GM23248 (cell line): ENCODE measurements around the gene GPATCH1. TPM values are rescaled to one million over a fixed set of nuclear protein-coding genes. Genes with fewer than 3 reads are reported as not detected.

Experiments used
- DNase-seq: peaks from one replicate; pipeline ENCODE4 v3.0.0-alpha.2; 2015
- H2AFZ ChIP-seq: fragments of 200-600 bp; sonication (generic); 2 replicates; pipeline ENCODE4 v1.6.1; 2016; ENCODE audit warnings: antibody characterized with exemption
- H3F3A ChIP-seq: fragments of 200-600 bp; sonication (generic); 2 replicates; pipeline ENCODE4 v1.6.1; 2016; ENCODE audit warnings: mild to moderate bottlenecking, antibody characterized with exemption, mixed run types; ENCODE audit not compliant: insufficient read depth
- H3K27ac ChIP-seq: fragments of 200-600 bp; sonication (generic); 2 replicates; pipeline ENCODE4 v1.5.1; 2016; ENCODE audit warnings: mild to moderate bottlenecking
- H3K27me3 ChIP-seq: fragments of 200-600 bp; sonication (generic); replicated peaks from 2 replicates; pipeline ENCODE4 v1.6.1; 2016; ENCODE audit warnings: mild to moderate bottlenecking; ENCODE audit not compliant: insufficient read depth
- H3K36me3 ChIP-seq: fragments of 200-600 bp; sonication (generic); 2 replicates; pipeline ENCODE4 v1.6.1; 2016; ENCODE audit warnings: low read depth, mild to moderate bottlenecking
- H3K4me1 ChIP-seq: fragments of 200-600 bp; sonication (generic); 2 replicates; pipeline ENCODE4 v1.6.1; 2016; ENCODE audit warnings: mild to moderate bottlenecking; ENCODE audit not compliant: insufficient read depth
- H3K4me2 ChIP-seq: fragments of 200-600 bp; sonication (generic); one replicate; pipeline ENCODE4 v1.6.1; 2016; ENCODE audit warnings: mild to moderate bottlenecking; ENCODE audit not compliant: unreplicated experiment
- H3K4me3 ChIP-seq: fragments of 200-600 bp; sonication (generic); 2 replicates; pipeline ENCODE4 v1.5.1; 2016; ENCODE audit warnings: mild to moderate bottlenecking
- H3K79me2 ChIP-seq: fragments of 200-600 bp; sonication (generic); 2 replicates; pipeline ENCODE4 v1.6.1; 2016; ENCODE audit warnings: mild to moderate bottlenecking; ENCODE audit not compliant: insufficient read depth
- H3K9ac ChIP-seq: fragments of 200-600 bp; sonication (generic); 2 replicates; pipeline ENCODE4 v1.6.1; 2016; ENCODE audit warnings: mild to moderate bottlenecking
- H3K9me2 ChIP-seq: fragments of 200-600 bp; sonication (generic); 2 replicates; pipeline ENCODE4 v1.6.1; 2016; ENCODE audit warnings: mixed run types, mild to moderate bottlenecking, moderate library complexity; ENCODE audit not compliant: insufficient read depth
- H3K9me3 ChIP-seq: fragments of 200-600 bp; sonication (generic); one replicate; pipeline ENCODE4 v1.6.1; 2017; ENCODE audit warnings: low read depth
- H4K20me1 ChIP-seq: fragments of 200-600 bp; sonication (generic); 2 replicates; pipeline ENCODE4 v1.6.0; 2016; ENCODE audit not compliant: insufficient read depth
- EZH2 ChIP-seq: fragments of 200-600 bp; sonication (generic); IDR thresholded peaks from 2 replicates; pipeline ENCODE4 v1.6.1; 2018; ENCODE audit warnings: antibody characterized with exemption, mild to moderate bottlenecking; ENCODE audit not compliant: insufficient read depth, poor library complexity, severe bottlenecking
- EZH2phosphoT487 ChIP-seq: fragments of 200-600 bp; sonication (generic); IDR thresholded peaks from 2 replicates; pipeline ENCODE4 v1.6.1; 2018; ENCODE audit warnings: antibody characterized with exemption, moderate library complexity, mild to moderate bottlenecking, low read depth; ENCODE audit not compliant: insufficient read depth
- WGBS, 2 experiments: methylation state at CpG; one replicate each; pipeline ENCODE4 v1.1.6; 2015 to 2017; ENCODE audit warnings: low lambda C conversion rate in 2 of 2, low coverage in 1 of 2; ENCODE audit errors: missing lambda C conversion rate in 2 of 2; 5-methylcytosine and 5-hydroxymethylcytosine counted together
- in situ Hi-C: fragments of 300-500 bp; cut with MboI; formaldehyde crosslinking; loops from 2 replicates; pipeline ENCODE4 v1.15.0; 2020
- polyA plus RNA-seq: library from polyadenylated mRNA; unstranded; fragments of >200 nt; fragmentation: Nextera tagmentation; extraction: Ambion mirVana; gene quantifications from 2 replicates; pipeline ENCODE4 v1.2.1, GENCODE V29; 2016
- total RNA-seq: library from RNA; depleted of rRNA; stranded (reverse); fragments of >200 nt; shearing (Covaris generic); gene quantifications from 2 replicates; pipeline ENCODE4 v1.2.3, GENCODE V29; 2014

GPATCH1 gene
- total and polyA plus RNA-seq, 2 experiments from 2014 or later: 5.1 to 6.5 TPM

DNA sequence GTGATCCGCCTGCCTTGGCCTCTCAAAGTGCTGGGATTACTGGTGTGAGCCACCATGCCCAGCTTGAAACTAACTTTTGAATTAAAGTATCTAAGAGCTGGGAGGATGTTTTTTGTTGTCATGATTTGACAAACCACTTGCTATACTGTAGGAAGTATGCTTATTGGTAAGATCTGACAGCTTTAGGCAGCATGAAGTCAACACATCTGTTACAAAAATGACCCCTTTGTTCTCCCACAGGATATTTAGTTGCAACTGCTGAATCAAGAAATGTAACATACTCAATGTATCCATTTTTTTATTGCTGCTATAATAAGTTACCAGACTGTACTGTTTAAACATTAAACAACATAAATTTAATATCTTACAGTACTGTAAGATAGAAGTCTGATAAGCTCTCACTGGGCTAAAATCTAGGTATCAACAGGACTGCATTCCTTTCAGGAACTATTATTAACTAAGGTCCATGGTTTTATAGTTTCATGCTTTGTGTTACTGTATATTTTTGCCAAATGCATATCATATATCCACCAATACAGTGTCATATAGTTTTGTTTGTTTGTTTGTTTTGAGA is 90.3 kb downstream of the GPATCH1 start:
- Histone ChIP-seq H3F3A (peaks cover 3% of the 10 kb centered on the region; the same call in 1 of the 2 replicates), H3K4me3 (no peak overlapping the region), H3K79me2 (peaks cover 10% of the 10 kb centered on the region), H3K27ac (no peak overlapping the region), H4K20me1 (no peaks in the 10 kb centered on the region), H3K9ac (no peak overlapping the region), H3K36me3 (no peaks in the 10 kb centered on the region), H3K9me2 (no peaks in the 10 kb centered on the region), H3K4me2 (no peak overlapping the region), H3K27me3 (no peaks in the 10 kb centered on the region), H3K9me3 (no peaks in the 10 kb centered on the region), H2AFZ (no peak overlapping the region), H3K4me1 (peaks cover 8% of the 10 kb centered on the region)
- DNase-seq: no peak
- in situ Hi-C loops: no loop called here
- 92 to 100% methylated on average over 1 of the region's 1 CpG for WGBS, 2 experiments
- no peak for TF ChIP-seq EZH2
- no peak for TF ChIP-seq EZH2phosphoT487

DNA sequence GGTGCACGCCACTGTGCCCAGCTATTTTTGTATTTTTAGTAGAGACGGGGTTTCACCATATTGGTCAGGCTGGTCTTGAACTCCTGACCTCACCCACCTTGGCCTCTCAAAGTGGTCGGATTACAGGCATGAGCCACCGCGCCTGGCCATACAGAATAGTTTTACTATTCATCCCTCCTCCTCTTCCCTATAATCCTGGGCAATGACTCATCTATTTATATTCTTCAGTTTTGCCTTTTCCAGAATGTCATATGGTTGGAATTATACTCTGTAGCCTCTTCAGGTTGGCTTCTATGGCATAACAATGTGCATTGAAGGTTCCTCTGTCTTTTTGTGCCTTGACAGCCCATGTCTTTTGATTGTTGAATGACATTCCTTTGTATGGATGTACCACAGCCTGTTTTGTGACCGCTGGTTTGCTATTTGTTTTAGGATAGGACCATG is 91.0 kb downstream of the GPATCH1 start:
- Histone ChIP-seq H3K4me2 (no peak overlapping the region), H3K36me3 (no peaks in the 10 kb centered on the region), H4K20me1 (no peaks in the 10 kb centered on the region), H3K27ac (no peak overlapping the region), H3K9me3 (no peaks in the 10 kb centered on the region), H3F3A (peaks cover 3% of the 10 kb centered on the region; the same call in 1 of the 2 replicates), H3K27me3 (no peaks in the 10 kb centered on the region), H3K9ac (no peak overlapping the region), H2AFZ (no peak overlapping the region), H3K4me3 (no peak overlapping the region), H3K4me1 (peaks cover 8% of the 10 kb centered on the region), H3K79me2 (peaks cover 10% of the 10 kb centered on the region), H3K9me2 (no peaks in the 10 kb centered on the region)
- 59% methylated on average over 6 of the region's 6 CpGs for WGBS, 2 experiments
- TF ChIP-seq EZH2 (no peak), EZH2phosphoT487 (no peak)
- in situ Hi-C loops: no loop called here
- peak; percentile 70 for DNase-seq

DNA sequence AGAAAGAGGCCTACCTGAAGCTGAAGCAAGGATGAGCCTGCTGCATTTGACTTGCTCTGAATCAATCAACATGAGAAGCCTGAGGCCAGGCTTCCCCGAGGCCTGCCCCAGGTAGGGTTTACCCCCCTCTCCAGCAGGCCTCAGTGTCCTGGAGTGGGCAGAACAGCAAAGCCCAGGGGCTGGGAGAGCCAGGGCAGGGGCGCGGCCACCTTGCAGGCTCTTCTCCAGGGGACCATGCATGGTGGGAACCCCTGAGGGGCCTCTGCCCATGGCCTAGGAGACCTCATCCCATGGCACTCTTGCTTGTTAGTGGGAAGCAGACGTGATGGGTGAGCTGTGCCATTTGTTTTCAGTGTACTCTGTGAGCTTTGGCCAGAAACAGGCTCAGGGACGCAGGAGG is 93.2 kb downstream of the GPATCH1 start:
- no peak overlapping the region for H3K9ac ChIP-seq
- H3K27me3 ChIP-seq: no peaks in the 10 kb centered on the region
- peaks cover 9% of the 10 kb centered on the region for H3F3A ChIP-seq
- no peak overlapping the region for H3K4me3 ChIP-seq
- no peak overlapping the region for H3K4me2 ChIP-seq
- H4K20me1 ChIP-seq: no peaks in the 10 kb centered on the region
- no peak for DNase-seq
- peaks cover 13% of the 10 kb centered on the region for H3K4me1 ChIP-seq
- no peaks in the 10 kb centered on the region for H3K36me3 ChIP-seq
- 66 to 72% methylated on average over 5 of the region's 5 CpGs for WGBS, 2 experiments
- peaks cover 10% of the 10 kb centered on the region for H3K79me2 ChIP-seq
- TF ChIP-seq EZH2 (no peak), EZH2phosphoT487 (no peak)
- no peaks in the 10 kb centered on the region for H3K9me3 ChIP-seq
- in situ Hi-C loops: no loop called here
- no peaks in the 10 kb centered on the region for H3K9me2 ChIP-seq
- no peak overlapping the region for H2AFZ ChIP-seq
- no peak overlapping the region for H3K27ac ChIP-seq

DNA sequence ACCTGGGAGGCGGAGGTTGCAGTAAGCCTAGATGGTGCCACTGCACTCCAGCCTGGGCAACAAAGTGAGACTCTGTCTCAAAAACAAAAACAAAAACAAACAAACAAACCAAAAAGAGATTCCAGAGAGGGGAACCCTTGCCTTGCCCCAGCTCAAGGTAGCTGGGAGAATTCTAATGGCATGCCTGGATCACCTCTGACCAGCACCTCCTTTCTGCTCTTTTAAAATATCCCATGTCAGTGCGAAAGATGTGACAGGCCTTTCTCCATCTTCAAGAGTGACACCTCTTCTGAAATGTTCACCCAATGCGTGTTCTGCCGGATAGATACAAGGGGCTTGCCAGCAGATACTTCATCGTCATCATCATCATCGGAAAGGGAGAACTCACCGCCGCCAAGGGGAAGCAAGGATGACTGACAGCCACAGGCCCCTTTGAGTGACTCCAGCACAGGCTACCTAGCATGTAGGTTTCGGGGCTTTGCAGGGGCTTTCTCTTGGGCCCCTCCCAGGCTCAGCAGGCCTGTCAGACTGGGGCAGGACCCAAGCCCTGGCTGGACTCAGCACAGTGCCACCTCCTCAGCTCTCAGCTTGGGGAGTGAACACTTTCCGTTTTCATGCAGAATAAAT is 94.3 kb downstream of the GPATCH1 start:
- Histone ChIP-seq H3K79me2 (peaks cover 10% of the 10 kb centered on the region), H3K4me3 (peak overlapping the region; percentile 79; the same call in 1 of the 2 replicates), H3K9me2 (no peaks in the 10 kb centered on the region), H4K20me1 (no peaks in the 10 kb centered on the region), H3K4me1 (peaks cover 13% of the 10 kb centered on the region), H3F3A (peaks cover 9% of the 10 kb centered on the region), H3K27ac (no peak overlapping the region), H2AFZ (no peak overlapping the region), H3K4me2 (no peak overlapping the region), H3K27me3 (no peaks in the 10 kb centered on the region), H3K36me3 (no peaks in the 10 kb centered on the region), H3K9me3 (no peaks in the 10 kb centered on the region), H3K9ac (peak overlapping the region; percentile 91)
- in situ Hi-C loops: no loop called here
- DNase-seq: no peak
- WGBS, 2 experiments: 94 to 95% methylated on average over 10 of the region's 10 CpGs
- no peak for TF ChIP-seq EZH2phosphoT487
- no peak for TF ChIP-seq EZH2
